Measurements from ENCODE around the gene INPP5E. TPM values are rescaled to one million over a fixed set of nuclear protein-coding genes. Genes with fewer than 3 reads are reported as not detected.

Gene INPP5E
- total RNA-seq, 2 donors from 2014 or later, result 8.8 to 25.4 TPM

- Histone ChIP-seq H3K36me3 (replicated peaks in 1 of 2; ENCODE audit: insufficient read depth in 1 of 2, low read depth in 2 of 2) (peaks cover 11 to 20% of the 10 kb centered on the region in 2 donors), H3K4me1 (peaks cover 18% of the 10 kb centered on the region), H3K27ac (no peak overlapping the region), H3K9me3 (no peaks in the 10 kb centered on the region), H3K4me3 (no peak overlapping the region), H3K27me3 (no peaks in the 10 kb centered on the region)
- 91% methylated on average over 28 to 34 of the region's 34 CpGs for WGBS, 2 donors
- TF ChIP-seq CTCF (IDR thresholded peaks at IDR 0.05), result no peak
- no peak for TF ChIP-seq POLR2A (IDR thresholded peaks at IDR 0.05)
- DNase-seq (no peak), ATAC-seq (no peak)
- intact Hi-C loops (cut with DNase I), result no loop called here
These were observed 35.6 kb upstream of the INPP5E start for GRCh38 chr9:136474974-136475865.

- H3K4me3 ChIP-seq, result no peak overlapping the region
- ATAC-seq, result no peak
- no peak overlapping the region for H3K27ac ChIP-seq
- H3K9me3 ChIP-seq, result no peaks in the 10 kb centered on the region
- peaks cover 8% of the 10 kb centered on the region for H3K4me1 ChIP-seq
- DNase-seq, result no peak
- intact Hi-C loops (cut with DNase I), result no loop called here
- TF ChIP-seq CTCF (IDR thresholded peaks at IDR 0.05) (no peak), POLR2A (IDR thresholded peaks at IDR 0.05) (no peak)
- WGBS, 2 donors, result 89 to 98% methylated on average over 7 to 26 of the region's 27 CpGs
- no peaks in the 10 kb centered on the region for H3K27me3 ChIP-seq
- H3K36me3 ChIP-seq (replicated peaks in 1 of 2; ENCODE audit: insufficient read depth in 1 of 2, low read depth in 2 of 2), result peaks cover 11 to 20% of the 10 kb centered on the region in 2 donors
These were observed 34.5 kb upstream of the INPP5E start for GRCh38 chr9:136474021-136474640.

DNA sequence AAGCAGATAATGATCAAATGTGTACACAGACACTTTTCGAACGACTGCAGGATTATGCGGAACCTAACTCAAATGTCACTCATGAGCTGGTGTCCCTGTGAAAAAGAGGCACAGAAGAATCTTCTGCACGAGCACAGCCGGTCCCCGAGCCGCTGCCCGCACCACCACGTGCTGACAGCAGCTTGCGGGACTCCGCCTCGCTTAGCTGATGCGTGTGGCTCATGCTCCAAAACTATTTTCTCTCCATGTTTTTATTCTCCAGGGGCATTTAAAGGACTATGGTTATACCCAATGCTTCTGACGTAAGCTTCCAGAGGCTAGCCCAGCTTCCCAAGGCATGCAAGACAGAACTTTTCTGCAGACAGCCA, 33.7 kb upstream of the INPP5E start:
- peaks cover 11 to 20% of the 10 kb centered on the region in 2 donors for H3K36me3 ChIP-seq (replicated peaks in 1 of 2; ENCODE audit: insufficient read depth in 1 of 2, low read depth in 2 of 2)
- DNase-seq (no peak), ATAC-seq (no peak)
- H3K4me1 ChIP-seq, result peaks cover under 1% of the 10 kb centered on the region
- H3K9me3 ChIP-seq, result no peaks in the 10 kb centered on the region
- H3K27ac ChIP-seq, result no peak overlapping the region
- 82 to 87% methylated on average over 14 of the region's 14 CpGs for WGBS, 2 donors
- intact Hi-C loops (cut with DNase I), result no loop called here
- H3K4me3 ChIP-seq, result no peak overlapping the region
- H3K27me3 ChIP-seq, result no peaks in the 10 kb centered on the region
- TF ChIP-seq CTCF (IDR thresholded peaks at IDR 0.05) (no peak), POLR2A (IDR thresholded peaks at IDR 0.05) (no peak)

- WGBS, 2 donors, result 88 to 90% methylated on average over 21 to 27 of the region's 28 CpGs
- no peaks in the 10 kb centered on the region for H3K4me1 ChIP-seq
- no peaks in the 10 kb centered on the region for H3K27me3 ChIP-seq
- intact Hi-C loops (cut with DNase I), result no loop called here
- peaks cover 11 to 26% of the 10 kb centered on the region in 2 donors for H3K36me3 ChIP-seq (replicated peaks in 1 of 2; ENCODE audit: insufficient read depth in 1 of 2, low read depth in 2 of 2)
- no peak for TF ChIP-seq POLR2A (IDR thresholded peaks at IDR 0.05)
- no peak for TF ChIP-seq CTCF (IDR thresholded peaks at IDR 0.05)
- H3K27ac ChIP-seq, result no peak overlapping the region
- no peaks in the 10 kb centered on the region for H3K9me3 ChIP-seq
- ATAC-seq, result no peak
- no peak for DNase-seq
- H3K4me3 ChIP-seq, result no peak overlapping the region
These were observed 33.2 kb upstream of the INPP5E start for GRCh38 chr9:136472640-136473353.
